Measurements from ENCODE around the gene PTPRN2. TPM values are rescaled to one million over a fixed set of nuclear protein-coding genes. Genes with fewer than 3 reads are reported as not detected.
A peak's percentile ranks its signal among the peaks of the same experiment; 100 is the strongest.

The PTPRN2 gene
- total and polyA plus RNA-seq, 7 donors: 0.47 to 0.82 (median 0.51) TPM

GRCh38 chr7:157861031-157861491 is 726.6 kb downstream of the PTPRN2 start:
- ATAC-seq: no peak

GRCh38 chr7:157860406-157860805 is 727.2 kb downstream of the PTPRN2 start:
- no peaks in the 10 kb centered on the region for H3K27me3 ChIP-seq (ENCODE audit: insufficient read depth in 3 of 3, low read length in 2 of 3)
- intact Hi-C loops (cut with DNase I): no loop called here
- no peaks in the 10 kb centered on the region for H3K9me3 ChIP-seq
- no peaks in the 10 kb centered on the region for H3K36me3 ChIP-seq (ENCODE audit: insufficient read depth in 1 of 2, low read depth in 1 of 2)
- 78 to 80% (median 78%) methylated on average over 11 of the region's 11 CpGs for WGBS, 3 donors
- no peak for TF ChIP-seq CTCF (IDR thresholded peaks at IDR 0.05)
- no peak overlapping the region for H3K4me3 ChIP-seq
- no peak for DNase-seq
- no peaks in the 10 kb centered on the region for H3K4me1 ChIP-seq
- ATAC-seq: no peak
- no peak overlapping the region for H3K27ac ChIP-seq

More at GRCh38 chr7:157861031-157861491, 726.6 kb downstream of the PTPRN2 start:
- no peak for TF ChIP-seq CTCF (IDR thresholded peaks at IDR 0.05)
- no peak overlapping the region for H3K27ac ChIP-seq
- DNase-seq: no peak
- 78 to 80% (median 80%) methylated on average over 21 of the region's 21 CpGs for WGBS, 3 donors
- intact Hi-C loops (cut with DNase I): no loop called here
- no peaks in the 10 kb centered on the region for H3K36me3 ChIP-seq (ENCODE audit: insufficient read depth in 1 of 2, low read depth in 1 of 2)
- H3K9me3 ChIP-seq: no peaks in the 10 kb centered on the region
- H3K4me3 ChIP-seq: no peak overlapping the region
- no peaks in the 10 kb centered on the region for H3K27me3 ChIP-seq (ENCODE audit: insufficient read depth in 3 of 3, low read length in 2 of 3)
- no peaks in the 10 kb centered on the region for H3K4me1 ChIP-seq

GRCh38 chr7:157859915-157860314 is 727.7 kb downstream of the PTPRN2 start:
- no peaks in the 10 kb centered on the region for H3K36me3 ChIP-seq (ENCODE audit: insufficient read depth in 1 of 2, low read depth in 1 of 2)
- no peak overlapping the region for H3K4me3 ChIP-seq
- no peaks in the 10 kb centered on the region for H3K9me3 ChIP-seq
- intact Hi-C loops (cut with DNase I): no loop called here
- ATAC-seq (no peak), DNase-seq (peak in 1 of 2 donors; percentile 17)
- TF ChIP-seq CTCF (IDR thresholded peaks at IDR 0.05): no peak
- H3K27ac ChIP-seq: no peak overlapping the region
- no peaks in the 10 kb centered on the region for H3K27me3 ChIP-seq (ENCODE audit: insufficient read depth in 3 of 3, low read length in 2 of 3)
- WGBS, 3 donors: 63 to 64% (median 64%) methylated on average over 6 of the region's 6 CpGs
- H3K4me1 ChIP-seq: no peaks in the 10 kb centered on the region

GRCh38 chr7:157857578-157858075 is 730.0 kb downstream of the PTPRN2 start:
- Histone ChIP-seq H3K27ac (no peak overlapping the region), H3K4me3 (no peak overlapping the region), H3K36me3 (ENCODE audit: insufficient read depth in 1 of 2, low read depth in 1 of 2) (no peaks in the 10 kb centered on the region), H3K4me1 (no peaks in the 10 kb centered on the region), H3K9me3 (no peaks in the 10 kb centered on the region), H3K27me3 (ENCODE audit: insufficient read depth in 3 of 3, low read length in 2 of 3) (no peaks in the 10 kb centered on the region)
- no peak for TF ChIP-seq CTCF (IDR thresholded peaks at IDR 0.05)
- 62 to 69% (median 68%) methylated on average over 21 of the region's 21 CpGs for WGBS, 3 donors
- intact Hi-C loops (cut with DNase I): no loop called here
- ATAC-seq: no peak
- peak in 1 of 2 donors; percentile 17 for DNase-seq

Data from psoas muscle (tissue), 8 donors.